ENCODE results near the gene GP1BA. TPM values are rescaled to one million over a fixed set of nuclear protein-coding genes. Genes with fewer than 3 reads are reported as not detected.

GP1BA gene
- total RNA-seq, 1 donor from 2014 or later: 0.47 TPM

- Mint-ChIP-seq H3K27me3 (ENCODE audit: unreplicated experiment) (peaks cover 7% of the 10 kb centered on the region), H3K4me3 (ENCODE audit: unreplicated experiment) (no peak overlapping the region), H3K9me3 (ENCODE audit: unreplicated experiment) (peaks cover 3% of the 10 kb centered on the region), H3K4me1 (ENCODE audit: low read depth, unreplicated experiment) (peaks cover 4% of the 10 kb centered on the region), H3K36me3 (ENCODE audit: unreplicated experiment) (no peaks in the 10 kb centered on the region), H3K27ac (ENCODE audit: unreplicated experiment) (no peak overlapping the region)
- no peak for DNase-seq
- no peak for TF ChIP-seq CTCF (IDR thresholded peaks at IDR 0.05; ENCODE audit: partially characterized antibody, unreplicated experiment)
These were observed 39.4 kb upstream of the GP1BA start for GRCh38 chr17:4892499-4893221.

GRCh38 chr17:4893272-4893671 is 38.8 kb upstream of the GP1BA start:
- Mint-ChIP-seq H3K36me3 (ENCODE audit: unreplicated experiment) (no peaks in the 10 kb centered on the region), H3K27me3 (ENCODE audit: unreplicated experiment) (peaks cover 7% of the 10 kb centered on the region), H3K27ac (ENCODE audit: unreplicated experiment) (no peak overlapping the region), H3K4me3 (ENCODE audit: unreplicated experiment) (no peak overlapping the region), H3K9me3 (ENCODE audit: unreplicated experiment) (peaks cover 3% of the 10 kb centered on the region), H3K4me1 (ENCODE audit: low read depth, unreplicated experiment) (peaks cover 4% of the 10 kb centered on the region)
- DNase-seq: no peak
- no peak for TF ChIP-seq CTCF (IDR thresholded peaks at IDR 0.05; ENCODE audit: partially characterized antibody, unreplicated experiment)

- Mint-ChIP-seq H3K9me3 (ENCODE audit: unreplicated experiment) (peaks cover 3% of the 10 kb centered on the region), H3K4me1 (ENCODE audit: low read depth, unreplicated experiment) (peaks cover 7% of the 10 kb centered on the region), H3K36me3 (ENCODE audit: unreplicated experiment) (no peaks in the 10 kb centered on the region), H3K27ac (ENCODE audit: unreplicated experiment) (no peak overlapping the region), H3K4me3 (ENCODE audit: unreplicated experiment) (no peak overlapping the region), H3K27me3 (ENCODE audit: unreplicated experiment) (peaks cover 10% of the 10 kb centered on the region)
- no peak for TF ChIP-seq CTCF (IDR thresholded peaks at IDR 0.05; ENCODE audit: partially characterized antibody, unreplicated experiment)
- no peak for DNase-seq
These were observed 38.1 kb upstream of the GP1BA start for GRCh38 chr17:4893721-4894560.

GRCh38 chr17:4895121-4895520 is 37.0 kb upstream of the GP1BA start:
- no peak overlapping the region for H3K4me3 Mint-ChIP-seq (ENCODE audit: unreplicated experiment)
- peaks cover 10% of the 10 kb centered on the region for H3K27me3 Mint-ChIP-seq (ENCODE audit: unreplicated experiment)

More at GRCh38 chr17:4895121-4895520, 37.0 kb upstream of the GP1BA start:
- H3K27ac Mint-ChIP-seq (ENCODE audit: unreplicated experiment): no peak overlapping the region
- H3K4me1 Mint-ChIP-seq (ENCODE audit: low read depth, unreplicated experiment): peaks cover 9% of the 10 kb centered on the region
- no peaks in the 10 kb centered on the region for H3K36me3 Mint-ChIP-seq (ENCODE audit: unreplicated experiment)
- no peak for TF ChIP-seq CTCF (IDR thresholded peaks at IDR 0.05; ENCODE audit: partially characterized antibody, unreplicated experiment)
- H3K9me3 Mint-ChIP-seq (ENCODE audit: unreplicated experiment): peaks cover 3% of the 10 kb centered on the region
- no peak for DNase-seq
